Neural crest cell (in vitro differentiated cells): Measurements from ENCODE around the gene SYTL3. TPM values are rescaled to one million over a fixed set of nuclear protein-coding genes. Genes with fewer than 3 reads are reported as not detected.
A peak's percentile ranks its signal among the peaks of the same experiment; 100 is the strongest.

ENCODE experiments used
- DNase-seq: peaks from one replicate; pipeline ENCODE4 v3.0.0; 2021; ENCODE audit warnings: low read depth, mixed read lengths, low spot score
- H3K27ac Mint-ChIP-seq: one replicate; pipeline ENCODE4 v1.8.0; 2021; ENCODE audit warnings: mild to moderate bottlenecking, mixed read lengths; ENCODE audit not compliant: unreplicated experiment
- H3K27me3 Mint-ChIP-seq: 2 replicates; pipeline ENCODE4 v1.8.0; 2021; ENCODE audit warnings: low read depth, mild to moderate bottlenecking, mixed read lengths
- H3K36me3 Mint-ChIP-seq: 2 replicates; pipeline ENCODE4 v1.8.0; 2021; ENCODE audit warnings: low read depth, mild to moderate bottlenecking, mixed read lengths
- H3K4me1 Mint-ChIP-seq: 2 replicates; pipeline ENCODE4 v1.8.0; 2021; ENCODE audit warnings: mixed read lengths
- H3K4me3 Mint-ChIP-seq: one replicate; pipeline ENCODE4 v1.8.0; 2021; ENCODE audit warnings: mild to moderate bottlenecking, mixed read lengths
- H3K9me3 Mint-ChIP-seq: 2 replicates; pipeline ENCODE4 v1.8.0; 2021; ENCODE audit warnings: mixed read lengths
- CTCF ChIP-seq: fragments of 200-600 bp; sonication (generic); conservative IDR thresholded peaks from 2 replicates; pipeline ENCODE4 v1.5.0; 2021; ENCODE audit warnings: antibody characterized with exemption, mild to moderate bottlenecking
- total RNA-seq: library from RNA; stranded (reverse); gene quantifications from 2 replicates; pipeline ENCODE4 v1.2.1, GENCODE V29; 2021

Gene SYTL3
- total RNA-seq, 1 donor from 2014 or later, result 0.28 TPM

- Mint-ChIP-seq H3K27ac (no peak overlapping the region), H3K36me3 (no peaks in the 10 kb centered on the region), H3K9me3 (no peaks in the 10 kb centered on the region), H3K4me1 (peaks cover 39% of the 10 kb centered on the region), H3K4me3 (no peak overlapping the region), H3K27me3 (no peaks in the 10 kb centered on the region)
- no peak for DNase-seq
- TF ChIP-seq CTCF, result no peak
Measured at GRCh38 chr6:158799051-158799792, 149.4 kb downstream of the SYTL3 start.

DNA sequence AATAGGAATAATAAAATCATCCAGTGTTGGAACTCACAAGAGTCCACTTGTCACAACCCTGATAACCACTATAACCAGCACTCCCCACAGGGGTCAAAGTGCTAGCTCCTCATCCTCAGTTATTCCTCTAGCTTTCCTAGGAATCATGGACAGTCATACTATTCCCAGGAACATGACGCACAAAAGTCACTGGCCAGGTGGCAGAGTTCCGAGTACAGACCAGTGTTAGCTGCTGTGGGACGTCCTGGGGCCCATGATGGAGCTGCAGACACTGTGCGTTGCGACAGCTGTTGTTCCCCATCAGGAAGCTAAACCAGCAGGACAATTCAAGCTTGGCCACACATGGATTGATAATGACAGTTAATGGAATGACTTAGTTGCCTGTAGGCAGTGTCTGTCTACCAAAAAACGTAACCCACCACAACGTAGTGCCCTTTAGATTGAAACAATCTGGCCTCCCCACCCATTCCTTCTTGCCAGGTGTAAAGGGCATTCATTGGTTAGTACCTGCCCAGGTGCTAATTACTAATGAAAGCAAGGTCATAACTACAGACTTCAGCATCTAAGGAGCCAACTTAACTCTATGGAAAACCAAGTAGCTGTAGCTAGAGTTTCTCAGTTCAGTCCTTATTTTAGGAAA is 151.9 kb downstream of the SYTL3 start:
- Mint-ChIP-seq H3K9me3 (no peaks in the 10 kb centered on the region), H3K4me1 (peaks cover 53% of the 10 kb centered on the region), H3K36me3 (no peaks in the 10 kb centered on the region), H3K27me3 (no peaks in the 10 kb centered on the region), H3K4me3 (no peak overlapping the region), H3K27ac (no peak overlapping the region)
- no peak for TF ChIP-seq CTCF
- DNase-seq, result no peak

DNA sequence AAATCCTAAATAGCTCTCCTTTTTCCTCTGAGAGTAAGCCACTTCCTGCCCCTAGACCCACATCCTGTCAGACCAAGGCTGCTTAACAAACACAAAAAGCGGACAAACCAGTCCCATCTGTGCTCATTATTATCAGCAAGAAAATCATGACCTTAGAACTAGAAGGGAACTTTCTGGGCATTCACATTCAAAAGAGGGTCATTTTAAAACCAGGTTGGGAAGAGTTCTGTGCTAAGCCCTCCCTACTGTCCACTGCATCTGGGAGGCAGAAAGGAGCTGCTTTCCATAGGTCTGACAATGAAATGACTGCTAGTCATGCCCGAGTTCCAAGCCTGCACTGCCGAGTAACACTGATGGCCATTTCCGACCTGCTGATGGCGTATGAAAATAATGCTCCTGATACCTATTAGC is 153.9 kb downstream of the SYTL3 start:
- no peaks in the 10 kb centered on the region for H3K9me3 Mint-ChIP-seq
- no peak overlapping the region for H3K4me3 Mint-ChIP-seq
- peaks cover 41% of the 10 kb centered on the region for H3K4me1 Mint-ChIP-seq
- H3K36me3 Mint-ChIP-seq, result no peaks in the 10 kb centered on the region
- H3K27me3 Mint-ChIP-seq, result no peaks in the 10 kb centered on the region
- no peak for TF ChIP-seq CTCF
- no peak for DNase-seq
- H3K27ac Mint-ChIP-seq, result peak overlapping the region; percentile 64

DNA sequence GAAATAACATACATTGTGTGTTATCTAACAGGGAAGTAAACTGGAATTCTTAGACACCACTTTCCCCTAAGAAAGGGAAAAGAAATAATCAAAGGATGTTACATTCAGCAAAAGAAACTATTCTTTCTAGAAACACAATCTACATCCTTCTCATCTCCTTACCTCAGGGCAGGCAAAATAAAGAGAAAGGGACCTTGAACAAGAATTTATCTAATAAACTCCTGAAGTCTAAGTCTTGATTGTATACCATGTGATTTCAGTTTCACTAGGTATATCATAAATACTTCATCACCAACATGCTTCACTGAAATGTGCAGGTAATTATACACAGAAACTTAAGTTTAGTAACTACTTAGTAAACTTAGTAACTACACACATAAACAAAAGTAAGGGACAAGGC is 154.4 kb downstream of the SYTL3 start:
- peaks cover 38% of the 10 kb centered on the region for H3K4me1 Mint-ChIP-seq

DNA sequence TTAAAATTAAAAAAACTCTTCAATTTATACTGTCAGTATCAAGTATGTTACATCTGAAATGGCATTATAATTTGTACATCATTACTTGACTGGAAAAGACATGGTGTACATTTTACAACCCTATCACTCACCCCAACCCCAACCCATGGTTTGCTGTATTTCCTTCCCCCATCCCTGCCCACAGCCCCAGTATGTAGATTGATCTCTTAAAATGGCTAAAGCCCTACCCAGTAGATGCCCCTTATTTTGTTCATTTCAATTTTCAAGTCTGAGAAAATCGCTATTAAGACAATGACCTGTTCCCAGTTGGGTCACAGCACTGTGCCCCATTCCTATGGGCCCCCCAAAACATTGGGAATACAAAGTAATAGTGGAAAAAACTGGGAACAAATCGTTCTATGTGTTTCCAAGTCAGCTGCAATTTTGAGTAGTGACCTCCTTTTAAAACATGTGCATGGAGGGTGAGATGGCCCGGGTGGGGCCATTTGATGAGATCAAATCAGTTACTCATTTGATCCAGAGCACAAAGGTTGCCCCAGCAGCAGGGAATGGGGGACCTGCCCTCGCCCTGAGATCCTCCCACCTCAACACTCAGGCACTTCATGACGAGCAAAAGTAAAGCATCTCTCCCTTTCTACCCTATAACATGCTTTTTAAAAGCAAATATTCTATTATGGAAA is 156.0 kb downstream of the SYTL3 start:
- no peak overlapping the region for H3K4me3 Mint-ChIP-seq
- no peak for DNase-seq
- no peak overlapping the region for H3K27ac Mint-ChIP-seq
- H3K9me3 Mint-ChIP-seq, result no peaks in the 10 kb centered on the region
- no peaks in the 10 kb centered on the region for H3K36me3 Mint-ChIP-seq
- peaks cover 42% of the 10 kb centered on the region for H3K4me1 Mint-ChIP-seq
- TF ChIP-seq CTCF, result no peak
- no peaks in the 10 kb centered on the region for H3K27me3 Mint-ChIP-seq

More for the DNA sequence above, 154.4 kb downstream of the SYTL3 start:
- H3K4me3 Mint-ChIP-seq, result no peak overlapping the region
- H3K9me3 Mint-ChIP-seq, result no peaks in the 10 kb centered on the region
- no peak for TF ChIP-seq CTCF
- peak overlapping the region; percentile 64 for H3K27ac Mint-ChIP-seq
- no peaks in the 10 kb centered on the region for H3K27me3 Mint-ChIP-seq
- no peak for DNase-seq
- no peaks in the 10 kb centered on the region for H3K36me3 Mint-ChIP-seq
